HepG2 (cell line): ENCODE results near the gene CCDC102B. TPM values are rescaled to one million over a fixed set of nuclear protein-coding genes. Genes with fewer than 3 reads are reported as not detected.

Source experiments
- CEBPG ChIP-seq: IDR thresholded peaks from 2 replicates; pipeline ENCODE4 v1.6.1; 2016
- CHD4 ChIP-seq: fragments of 200-600 bp; sonication (generic); IDR thresholded peaks from 2 replicates; pipeline ENCODE4 v1.7.0; 2017; ENCODE audit warnings: mild to moderate bottlenecking, low read length, borderline replicate concordance
- DPF2 ChIP-seq: sonication (generic); formaldehyde crosslinking; IDR thresholded peaks from 2 replicates; pipeline ENCODE4 v1.4.0; 2020; ENCODE audit warnings: mild to moderate bottlenecking, low read depth, missing genetic modification reagents, borderline replicate concordance
- DR1 ChIP-seq: sonication (generic); formaldehyde crosslinking; IDR thresholded peaks from 2 replicates; pipeline ENCODE4 v1.8.0; 2021; ENCODE audit warnings: mild to moderate bottlenecking, missing genetic modification reagents, inconsistent platforms
- KAT8 ChIP-seq: IDR thresholded peaks from 2 replicates; pipeline ENCODE4 v1.6.1; 2016; ENCODE audit warnings: missing genetic modification reagents, missing compliant biosample characterization
- KDM1A ChIP-seq: IDR thresholded peaks from 2 replicates; pipeline ENCODE4 v1.6.1; 2016; ENCODE audit warnings: missing compliant biosample characterization
- MIER2 ChIP-seq: IDR thresholded peaks from 2 replicates; pipeline ENCODE4 v1.6.1; 2016; ENCODE audit warnings: missing biosample characterization, missing genetic modification reagents
- RELA ChIP-seq: sonication (generic); formaldehyde crosslinking; IDR thresholded peaks from 2 replicates; pipeline ENCODE4 v1.4.0; 2020; ENCODE audit warnings: missing genetic modification reagents
- SNRNP70 ChIP-seq: fragments of 200-400 bp; formaldehyde crosslinking; IDR thresholded peaks from 2 replicates; pipeline ENCODE4 v1.6.1; 2017; ENCODE audit warnings: mild to moderate bottlenecking, low read depth, low read length, moderate library complexity
- ZNF230 ChIP-seq: sonication (generic); formaldehyde crosslinking; IDR thresholded peaks from 2 replicates; pipeline ENCODE4 v1.4.0; 2020; ENCODE audit warnings: mild to moderate bottlenecking, missing genetic modification reagents
- ZNF44 ChIP-seq: sonication (generic); formaldehyde crosslinking; IDR thresholded peaks from 2 replicates; pipeline ENCODE4 v1.5.1; 2020; ENCODE audit warnings: mild to moderate bottlenecking, missing genetic modification reagents
- ZNF484 ChIP-seq: sonication (generic); formaldehyde crosslinking; IDR thresholded peaks from 2 replicates; pipeline ENCODE4 v1.5.1; 2020; ENCODE audit warnings: mild to moderate bottlenecking, low read depth, missing genetic modification reagents, borderline replicate concordance
- ZNF660 ChIP-seq: sonication (generic); formaldehyde crosslinking; IDR thresholded peaks from 2 replicates; pipeline ENCODE4 v1.5.1; 2020; ENCODE audit warnings: mild to moderate bottlenecking, low read depth, missing genetic modification reagents, borderline replicate concordance
- ZSCAN30 ChIP-seq: sonication (generic); formaldehyde crosslinking; IDR thresholded peaks from 2 replicates; pipeline ENCODE4 v1.5.0; 2020; ENCODE audit warnings: mild to moderate bottlenecking, missing genetic modification reagents
- ZSCAN9 ChIP-seq: IDR thresholded peaks from 2 replicates; pipeline ENCODE4 v1.6.1; 2016; ENCODE audit warnings: borderline replicate concordance
- polyA plus RNA-seq, 8 experiments: library from polyadenylated mRNA; depleted of rRNA in 3 of 8; stranded (reverse) in 7 of 8; unstranded in 1 of 8; fragments of >200 nt; fragmentation: Illumina TruSeq in 4 of 8; extraction: Trizol in 4 of 8; gene quantifications; 2 replicates each; pipeline versions ENCODE4 v1.2.1 to v1.2.3, GENCODE V29; 2011 to 2016; ENCODE audit warnings: low read depth in 4 of 8, missing spikeins in 1 of 8, mixed read lengths in 1 of 8; ENCODE audit not compliant: insufficient read depth in 1 of 8
- total RNA-seq, 5 experiments: library from RNA; depleted of rRNA; stranded (reverse); fragments of >200 nt; fragmentation: Illumina TruSeq; extraction: Trizol; gene quantifications; 2 replicates each; pipeline ENCODE4 v1.2.3, GENCODE V29; 2016; ENCODE audit warnings: low read depth in 1 of 5
- TF ChIP-seq, protein P1 (sequence below): sonication (generic); formaldehyde crosslinking; conservative IDR thresholded peaks from 2 replicates; pipeline ENCODE4 v1.8.0; 2022; ENCODE audit warnings: low read depth, missing genetic modification reagents
- TF ChIP-seq, protein P2 (sequence below): sonication (generic); formaldehyde crosslinking; IDR thresholded peaks from 2 replicates; pipeline ENCODE4 v1.5.1; 2020; ENCODE audit warnings: mild to moderate bottlenecking, missing genetic modification reagents, borderline replicate concordance
- TF ChIP-seq, protein P3 (sequence below): sonication (generic); formaldehyde crosslinking; IDR thresholded peaks from 2 replicates; pipeline ENCODE4 v1.5.1; 2020; ENCODE audit warnings: mild to moderate bottlenecking, moderate library complexity, missing genetic modification reagents
- TF ChIP-seq, protein P4 (sequence below): sonication (generic); formaldehyde crosslinking; IDR thresholded peaks from 2 replicates; pipeline ENCODE4 v1.9.0; 2021; ENCODE audit warnings: missing genetic modification reagents, borderline replicate concordance
- TF ChIP-seq, protein P5 (sequence below): sonication (generic); formaldehyde crosslinking; IDR thresholded peaks from 2 replicates; pipeline ENCODE4 v1.9.0; 2021; ENCODE audit warnings: missing genetic modification reagents, borderline replicate concordance
- TF ChIP-seq, protein P6 (sequence below): sonication (generic); formaldehyde crosslinking; IDR thresholded peaks from 2 replicates; pipeline ENCODE4 v1.4.0; 2020; ENCODE audit warnings: mild to moderate bottlenecking, missing genetic modification reagents

CCDC102B gene
- total and polyA plus RNA-seq, 2 of the 13 experiments (the other 11 are each of a cell fraction or from before 2014, with no cell fraction given): 2.3 to 3.7 TPM

DNA sequence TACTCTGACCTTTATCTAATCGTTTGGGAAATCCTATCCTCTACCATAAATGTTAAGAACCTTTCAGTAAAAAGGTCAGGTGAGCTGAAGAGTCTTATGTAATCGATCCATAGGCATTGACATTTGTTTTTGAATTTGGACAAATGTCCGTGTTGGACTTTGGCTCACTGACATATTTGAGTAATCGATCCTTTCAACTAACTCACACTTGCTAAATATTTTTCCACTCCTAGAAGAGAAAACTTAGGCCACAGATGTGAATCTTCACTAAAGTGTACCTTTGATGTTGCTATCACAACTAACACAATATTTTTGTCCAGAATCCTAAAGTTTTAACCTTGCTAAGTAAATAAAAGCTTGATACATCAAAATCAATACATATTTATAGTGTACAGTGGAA lies 89.5 kb downstream of the CCDC102B start (continued):
- no peak for TF ChIP-seq ZNF484
- TF ChIP-seq DR1 (CRISPR knock-in tag): no peak
- no peak for TF ChIP-seq KDM1A
- TF ChIP-seq, protein P1, sequence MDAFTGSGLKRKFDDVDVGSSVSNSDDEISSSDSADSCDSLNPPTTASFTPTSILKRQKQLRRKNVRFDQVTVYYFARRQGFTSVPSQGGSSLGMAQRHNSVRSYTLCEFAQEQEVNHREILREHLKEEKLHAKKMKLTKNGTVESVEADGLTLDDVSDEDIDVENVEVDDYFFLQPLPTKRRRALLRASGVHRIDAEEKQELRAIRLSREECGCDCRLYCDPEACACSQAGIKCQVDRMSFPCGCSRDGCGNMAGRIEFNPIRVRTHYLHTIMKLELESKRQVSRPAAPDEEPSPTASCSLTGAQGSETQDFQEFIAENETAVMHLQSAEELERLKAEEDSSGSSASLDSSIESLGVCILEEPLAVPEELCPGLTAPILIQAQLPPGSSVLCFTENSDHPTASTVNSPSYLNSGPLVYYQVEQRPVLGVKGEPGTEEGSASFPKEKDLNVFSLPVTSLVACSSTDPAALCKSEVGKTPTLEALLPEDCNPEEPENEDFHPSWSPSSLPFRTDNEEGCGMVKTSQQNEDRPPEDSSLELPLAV (CRISPR knock-in tag): no peak
- 0 out of 2 replicates have a peak, but pooled peaks have one; percentile 18 for TF ChIP-seq KAT8
- TF ChIP-seq ZNF230 (CRISPR knock-in tag): no peak
- no peak for TF ChIP-seq SNRNP70
- TF ChIP-seq, protein P2, sequence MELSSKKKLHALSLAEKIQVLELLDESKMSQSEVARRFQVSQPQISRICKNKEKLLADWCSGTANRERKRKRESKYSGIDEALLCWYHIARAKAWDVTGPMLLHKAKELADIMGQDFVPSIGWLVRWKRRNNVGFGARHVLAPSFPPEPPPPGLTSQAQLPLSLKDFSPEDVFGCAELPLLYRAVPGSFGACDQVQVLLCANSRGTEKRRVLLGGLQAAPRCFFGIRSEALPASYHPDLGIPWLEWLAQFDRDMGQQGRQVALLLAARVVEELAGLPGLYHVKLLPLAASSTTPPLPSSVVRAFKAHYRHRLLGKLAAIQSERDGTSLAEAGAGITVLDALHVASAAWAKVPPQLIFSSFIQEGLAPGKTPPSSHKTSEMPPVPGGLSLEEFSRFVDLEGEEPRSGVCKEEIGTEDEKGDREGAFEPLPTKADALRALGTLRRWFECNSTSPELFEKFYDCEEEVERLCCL (CRISPR knock-in tag): no peak
- peak; percentile 88 for TF ChIP-seq DPF2
- TF ChIP-seq, protein P3, sequence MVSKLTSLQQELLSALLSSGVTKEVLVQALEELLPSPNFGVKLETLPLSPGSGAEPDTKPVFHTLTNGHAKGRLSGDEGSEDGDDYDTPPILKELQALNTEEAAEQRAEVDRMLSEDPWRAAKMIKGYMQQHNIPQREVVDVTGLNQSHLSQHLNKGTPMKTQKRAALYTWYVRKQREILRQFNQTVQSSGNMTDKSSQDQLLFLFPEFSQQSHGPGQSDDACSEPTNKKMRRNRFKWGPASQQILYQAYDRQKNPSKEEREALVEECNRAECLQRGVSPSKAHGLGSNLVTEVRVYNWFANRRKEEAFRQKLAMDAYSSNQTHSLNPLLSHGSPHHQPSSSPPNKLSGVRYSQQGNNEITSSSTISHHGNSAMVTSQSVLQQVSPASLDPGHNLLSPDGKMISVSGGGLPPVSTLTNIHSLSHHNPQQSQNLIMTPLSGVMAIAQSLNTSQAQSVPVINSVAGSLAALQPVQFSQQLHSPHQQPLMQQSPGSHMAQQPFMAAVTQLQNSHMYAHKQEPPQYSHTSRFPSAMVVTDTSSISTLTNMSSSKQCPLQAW (CRISPR knock-in tag): no peak
- TF ChIP-seq RELA (CRISPR knock-in tag): no peak
- TF ChIP-seq ZSCAN30 (CRISPR knock-in tag): no peak
- TF ChIP-seq, protein P4, sequence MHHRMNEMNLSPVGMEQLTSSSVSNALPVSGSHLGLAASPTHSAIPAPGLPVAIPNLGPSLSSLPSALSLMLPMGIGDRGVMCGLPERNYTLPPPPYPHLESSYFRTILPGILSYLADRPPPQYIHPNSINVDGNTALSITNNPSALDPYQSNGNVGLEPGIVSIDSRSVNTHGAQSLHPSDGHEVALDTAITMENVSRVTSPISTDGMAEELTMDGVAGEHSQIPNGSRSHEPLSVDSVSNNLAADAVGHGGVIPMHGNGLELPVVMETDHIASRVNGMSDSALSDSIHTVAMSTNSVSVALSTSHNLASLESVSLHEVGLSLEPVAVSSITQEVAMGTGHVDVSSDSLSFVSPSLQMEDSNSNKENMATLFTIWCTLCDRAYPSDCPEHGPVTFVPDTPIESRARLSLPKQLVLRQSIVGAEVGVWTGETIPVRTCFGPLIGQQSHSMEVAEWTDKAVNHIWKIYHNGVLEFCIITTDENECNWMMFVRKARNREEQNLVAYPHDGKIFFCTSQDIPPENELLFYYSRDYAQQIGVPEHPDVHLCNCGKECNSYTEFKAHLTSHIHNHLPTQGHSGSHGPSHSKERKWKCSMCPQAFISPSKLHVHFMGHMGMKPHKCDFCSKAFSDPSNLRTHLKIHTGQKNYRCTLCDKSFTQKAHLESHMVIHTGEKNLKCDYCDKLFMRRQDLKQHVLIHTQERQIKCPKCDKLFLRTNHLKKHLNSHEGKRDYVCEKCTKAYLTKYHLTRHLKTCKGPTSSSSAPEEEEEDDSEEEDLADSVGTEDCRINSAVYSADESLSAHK (CRISPR knock-in tag): no peak
- TF ChIP-seq, protein P5, sequence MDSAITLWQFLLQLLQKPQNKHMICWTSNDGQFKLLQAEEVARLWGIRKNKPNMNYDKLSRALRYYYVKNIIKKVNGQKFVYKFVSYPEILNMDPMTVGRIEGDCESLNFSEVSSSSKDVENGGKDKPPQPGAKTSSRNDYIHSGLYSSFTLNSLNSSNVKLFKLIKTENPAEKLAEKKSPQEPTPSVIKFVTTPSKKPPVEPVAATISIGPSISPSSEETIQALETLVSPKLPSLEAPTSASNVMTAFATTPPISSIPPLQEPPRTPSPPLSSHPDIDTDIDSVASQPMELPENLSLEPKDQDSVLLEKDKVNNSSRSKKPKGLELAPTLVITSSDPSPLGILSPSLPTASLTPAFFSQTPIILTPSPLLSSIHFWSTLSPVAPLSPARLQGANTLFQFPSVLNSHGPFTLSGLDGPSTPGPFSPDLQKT (CRISPR knock-in tag): no peak
- TF ChIP-seq ZNF660 (CRISPR knock-in tag): no peak
- TF ChIP-seq ZSCAN9: 0 out of 2 replicates have a peak, but pooled peaks have one; percentile 27
- TF ChIP-seq ZNF44 (CRISPR knock-in tag): no peak
- TF ChIP-seq MIER2 (CRISPR knock-in tag): no peak
- TF ChIP-seq, protein P6, sequence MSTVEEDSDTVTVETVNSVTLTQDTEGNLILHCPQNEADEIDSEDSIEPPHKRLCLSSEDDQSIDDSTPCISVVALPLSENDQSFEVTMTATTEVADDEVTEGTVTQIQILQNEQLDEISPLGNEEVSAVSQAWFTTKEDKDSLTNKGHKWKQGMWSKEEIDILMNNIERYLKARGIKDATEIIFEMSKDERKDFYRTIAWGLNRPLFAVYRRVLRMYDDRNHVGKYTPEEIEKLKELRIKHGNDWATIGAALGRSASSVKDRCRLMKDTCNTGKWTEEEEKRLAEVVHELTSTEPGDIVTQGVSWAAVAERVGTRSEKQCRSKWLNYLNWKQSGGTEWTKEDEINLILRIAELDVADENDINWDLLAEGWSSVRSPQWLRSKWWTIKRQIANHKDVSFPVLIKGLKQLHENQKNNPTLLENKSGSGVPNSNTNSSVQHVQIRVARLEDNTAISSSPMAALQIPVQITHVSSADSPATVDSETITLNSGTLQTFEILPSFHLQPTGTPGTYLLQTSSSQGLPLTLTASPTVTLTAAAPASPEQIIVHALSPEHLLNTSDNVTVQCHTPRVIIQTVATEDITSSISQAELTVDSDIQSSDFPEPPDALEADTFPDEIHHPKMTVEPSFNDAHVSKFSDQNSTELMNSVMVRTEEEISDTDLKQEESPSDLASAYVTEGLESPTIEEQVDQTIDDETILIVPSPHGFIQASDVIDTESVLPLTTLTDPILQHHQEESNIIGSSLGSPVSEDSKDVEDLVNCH (CRISPR knock-in tag): no peak
- TF ChIP-seq CEBPG (CRISPR knock-in tag): peak; percentile 66
- no peak for TF ChIP-seq CHD4
